ENCODE measurements around the gene COPZ2.

GRCh38 chr17:48055531-48056245, 18.1 kb upstream of the COPZ2 start:
- TF ChIP-seq CTCF (IDR thresholded peaks at IDR 0.05) (no peak), POLR2A (IDR thresholded peaks at IDR 0.05) (no peak)
